Endodermal cell (in vitro differentiated cells): Measurements from ENCODE around the gene RIMBP2. TPM values are rescaled to one million over a fixed set of nuclear protein-coding genes. Genes with fewer than 3 reads are reported as not detected.

Experiments used
- DNase-seq: peaks from one replicate; pipeline ENCODE4 v3.0.0-alpha.2; 2017
- H3K27ac ChIP-seq: 2 replicates; pipeline ENCODE4 v1.5.1; 2013; ENCODE audit warnings: mild to moderate bottlenecking, low read depth, low read length, moderate library complexity
- H3K27me3 ChIP-seq: 2 replicates; pipeline ENCODE4 v1.6.1; 2013; ENCODE audit warnings: mild to moderate bottlenecking, low read length, moderate library complexity; ENCODE audit not compliant: insufficient read depth, control insufficient read depth, poor library complexity, severe bottlenecking
- H3K36me3 ChIP-seq: 2 replicates; pipeline ENCODE4 v1.7.0; 2013; ENCODE audit warnings: mild to moderate bottlenecking, low read length, moderate library complexity; ENCODE audit not compliant: control insufficient read depth, insufficient read depth
- H3K4me1 ChIP-seq: one replicate; pipeline ENCODE4 v1.7.0; 2013; ENCODE audit warnings: low read length; ENCODE audit not compliant: control insufficient read depth, insufficient read depth
- H3K4me3 ChIP-seq: 2 replicates; pipeline ENCODE4 v1.5.1; 2013; ENCODE audit warnings: mild to moderate bottlenecking, low read length, moderate library complexity
- H3K9ac ChIP-seq: 2 replicates; pipeline ENCODE4 v1.6.1; 2013; ENCODE audit warnings: mild to moderate bottlenecking, low read length, moderate library complexity; ENCODE audit not compliant: poor library complexity, severe bottlenecking; ENCODE audit errors: extremely low read depth
- H3K9me3 ChIP-seq: 2 replicates; pipeline ENCODE4 v1.6.1; 2013; ENCODE audit warnings: mild to moderate bottlenecking, low read length, moderate library complexity; ENCODE audit not compliant: control insufficient read depth
- H3K27ac Mint-ChIP-seq: 2 replicates; pipeline ENCODE4 v1.8.0; 2020; ENCODE audit warnings: mixed read lengths
- H3K27me3 Mint-ChIP-seq: 2 replicates; pipeline ENCODE4 v1.8.0; 2021; ENCODE audit warnings: mild to moderate bottlenecking, mixed read lengths; ENCODE audit not compliant: insufficient read depth
- H3K36me3 Mint-ChIP-seq: 2 replicates; pipeline ENCODE4 v1.8.0; 2020; ENCODE audit warnings: low read depth, mixed read lengths
- H3K4me1 Mint-ChIP-seq: 2 replicates; pipeline ENCODE4 v1.8.0; 2020; ENCODE audit warnings: mixed read lengths
- H3K4me3 Mint-ChIP-seq: 2 replicates; pipeline ENCODE4 v1.8.0; 2020; ENCODE audit warnings: mild to moderate bottlenecking, moderate library complexity, mixed read lengths
- H3K9me3 Mint-ChIP-seq: 2 replicates; pipeline ENCODE4 v1.8.0; 2020; ENCODE audit warnings: mild to moderate bottlenecking, mixed read lengths
- CTCF ChIP-seq: fragments of 200-600 bp; sonication (generic); conservative IDR thresholded peaks from 2 replicates; pipeline ENCODE4 v1.5.0; 2021; ENCODE audit warnings: antibody characterized with exemption, mild to moderate bottlenecking
- WGBS, 2 experiments: methylation state at CpG; one replicate each; pipeline versions ENCODE4 v1.1.5 to v1.1.7; 2013; ENCODE audit warnings: missing lambda C conversion rate in 2 of 2, mixed read lengths in 1 of 2; ENCODE audit not compliant: insufficient coverage in 1 of 2, insufficient read length in 1 of 2; 5-methylcytosine and 5-hydroxymethylcytosine counted together
- total RNA-seq, 2 donors: library from RNA; stranded (reverse); fragmentation: NEBNext Ultra II Directional in 1 of 2; extraction: Animal tissue kit (Norgen Biotek cat#: 25700) in 1 of 2; gene quantifications; 2 replicates in 1 of 2; 3 replicates in 1 of 2; pipeline ENCODE4 v1.2.1, GENCODE V29; 2021

Gene RIMBP2
- total RNA-seq, 2 donors from 2014 or later, result 0.13 to 3.4 TPM

- peak; percentile 48 for DNase-seq
- no peaks in the 10 kb centered on the region for H3K36me3 ChIP-seq
- WGBS, 2 experiments, result 90 to 98% methylated on average over 16 to 29 of the region's 29 CpGs
- peaks cover 24% of the 10 kb centered on the region for H3K27me3 ChIP-seq
- no peak overlapping the region for H3K4me3 ChIP-seq
- TF ChIP-seq CTCF, result no peak
- H3K27ac Mint-ChIP-seq, result no peak overlapping the region
- H3K4me1 ChIP-seq, result peaks cover 1% of the 10 kb centered on the region
- no peaks in the 10 kb centered on the region for H3K9me3 ChIP-seq
- no peak overlapping the region for H3K9ac ChIP-seq
- H3K36me3 Mint-ChIP-seq, result no peaks in the 10 kb centered on the region
- H3K4me1 Mint-ChIP-seq, result no peaks in the 10 kb centered on the region
- H3K9me3 Mint-ChIP-seq, result no peaks in the 10 kb centered on the region
- H3K27ac ChIP-seq, result no peak overlapping the region
- no peak overlapping the region for H3K4me3 Mint-ChIP-seq
- H3K27me3 Mint-ChIP-seq, result peaks cover 28% of the 10 kb centered on the region
Measured at GRCh38 chr12:130709151-130709970, 6.7 kb downstream of the RIMBP2 start.

GRCh38 chr12:130708648-130709047 lies 7.5 kb downstream of the RIMBP2 start:
- peaks cover 17% of the 10 kb centered on the region for H3K27me3 ChIP-seq
- no peak for TF ChIP-seq CTCF
- H3K36me3 ChIP-seq, result no peaks in the 10 kb centered on the region
- H3K9me3 ChIP-seq, result no peaks in the 10 kb centered on the region
- H3K4me3 ChIP-seq, result no peak overlapping the region
- Mint-ChIP-seq H3K4me1 (no peaks in the 10 kb centered on the region), H3K27ac (no peak overlapping the region), H3K27me3 (peaks cover 21% of the 10 kb centered on the region), H3K36me3 (no peaks in the 10 kb centered on the region), H3K9me3 (no peaks in the 10 kb centered on the region), H3K4me3 (no peak overlapping the region)
- no peaks in the 10 kb centered on the region for H3K4me1 ChIP-seq
- peak; percentile 34 for DNase-seq
- 92 to 94% methylated on average over 12 of the region's 12 CpGs for WGBS, 2 experiments
- no peak overlapping the region for H3K27ac ChIP-seq
- no peak overlapping the region for H3K9ac ChIP-seq

- H3K4me1 Mint-ChIP-seq, result no peaks in the 10 kb centered on the region
- peaks cover 10% of the 10 kb centered on the region for H3K27me3 Mint-ChIP-seq
- Histone ChIP-seq H3K36me3 (no peaks in the 10 kb centered on the region), H3K27ac (no peak overlapping the region), H3K9me3 (no peaks in the 10 kb centered on the region), H3K4me1 (no peaks in the 10 kb centered on the region), H3K4me3 (no peak overlapping the region), H3K27me3 (peaks cover 6% of the 10 kb centered on the region), H3K9ac (no peak overlapping the region)
- WGBS, 2 experiments, result 90 to 94% methylated on average over 3 to 8 of the region's 8 CpGs
- no peaks in the 10 kb centered on the region for H3K36me3 Mint-ChIP-seq
- no peak overlapping the region for H3K27ac Mint-ChIP-seq
- no peak overlapping the region for H3K4me3 Mint-ChIP-seq
- DNase-seq, result peak; percentile 39
- H3K9me3 Mint-ChIP-seq, result no peaks in the 10 kb centered on the region
- TF ChIP-seq CTCF, result no peak
Measured at GRCh38 chr12:130707571-130707891, 8.6 kb downstream of the RIMBP2 start.
